ENCODE data around the gene C5AR2. TPM values are rescaled to one million over a fixed set of nuclear protein-coding genes. Genes with fewer than 3 reads are reported as not detected.

The C5AR2 gene
- polyA plus RNA-seq, 1 donor (not counting 4 experiments of a cell fraction or from before 2014, with no cell fraction given) = not detected

- TF ChIP-seq EZH2 (IDR thresholded peaks at IDR 0.05; ENCODE audit: low read length) (no peak), CTCF (optimal IDR thresholded peaks at IDR 0.05 in 1 of 3, IDR thresholded peaks at IDR 0.05 in 1 of 3, conservative IDR thresholded peaks at IDR 0.05 in 1 of 3; ENCODE audit: extremely low read depth in 1 of 3, insufficient read depth in 2 of 3, low read length in 3 of 3) (no peak)
- FAIRE-seq (no peak), DNase-seq (ENCODE audit: low read depth, low spot score) (no peak)
These were observed 43.1 kb downstream of the C5AR2 start for GRCh38 chr19:47374876-47375693.

DNA sequence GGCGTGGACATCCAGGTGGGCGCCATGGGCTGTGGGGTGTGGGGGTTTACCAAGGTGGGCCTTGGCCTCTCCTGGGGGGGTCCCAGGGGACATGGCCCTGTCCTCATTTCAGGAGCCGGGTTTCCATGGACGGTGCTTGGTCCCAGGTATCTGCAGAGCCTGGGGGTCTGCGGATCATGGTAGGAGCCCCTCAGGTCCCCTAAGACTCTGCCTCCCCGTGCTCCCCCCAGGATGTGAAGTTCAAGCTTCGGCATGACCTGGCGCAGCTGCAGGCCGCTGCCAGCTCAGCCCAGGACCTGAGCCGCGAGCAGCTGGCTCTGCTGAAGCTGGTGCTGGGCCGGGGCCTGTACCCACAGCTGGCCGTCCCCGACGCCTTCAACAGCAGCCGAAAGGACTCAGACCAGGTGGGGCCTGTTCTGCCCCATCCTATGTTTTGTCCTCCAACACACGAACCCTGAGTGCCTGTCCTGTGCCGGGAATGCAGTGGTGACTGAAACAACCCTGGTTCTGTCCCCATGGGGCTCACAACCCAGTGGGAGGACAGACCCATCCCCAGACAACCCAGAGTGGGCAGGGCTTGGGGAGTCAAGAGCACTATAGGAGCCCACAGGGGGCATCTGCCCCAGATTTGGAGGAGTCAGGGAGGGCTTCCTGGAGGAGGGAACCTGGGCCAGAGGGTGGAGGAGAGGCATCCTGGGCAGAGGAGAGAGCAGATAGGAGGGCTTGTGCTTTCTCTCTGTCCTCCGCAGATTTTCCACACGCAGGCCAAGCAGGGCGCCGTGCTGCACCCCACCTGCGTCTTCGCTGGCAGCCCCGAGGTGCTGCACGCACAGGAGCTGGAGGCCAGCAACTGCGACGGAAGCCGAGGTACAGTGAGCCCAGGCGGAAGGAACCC is 44.0 kb downstream of the C5AR2 start:
- no peak for TF ChIP-seq EZH2 (IDR thresholded peaks at IDR 0.05; ENCODE audit: low read length)
- no peak for TF ChIP-seq CTCF (optimal IDR thresholded peaks at IDR 0.05 in 1 of 3, IDR thresholded peaks at IDR 0.05 in 1 of 3, conservative IDR thresholded peaks at IDR 0.05 in 1 of 3; ENCODE audit: extremely low read depth in 1 of 3, insufficient read depth in 2 of 3, low read length in 3 of 3)
- H4K20me1 ChIP-seq (ENCODE audit: control insufficient read depth, extremely low read depth, insufficient read depth, low read length) = no peaks in the 10 kb centered on the region
- DNase-seq (ENCODE audit: low read depth, low spot score) (no peak), FAIRE-seq (no peak)
- H3K4me1 ChIP-seq (ENCODE audit: control insufficient read depth, extremely low read depth, insufficient read depth, low read length) = no peaks in the 10 kb centered on the region
- H3K27ac ChIP-seq (ENCODE audit: control insufficient read depth, insufficient read depth, low read length) = no peak overlapping the region
- H3K4me2 ChIP-seq (ENCODE audit: control insufficient read depth, extremely low read depth, insufficient read depth, low read depth, low read length) = no peak overlapping the region
- no peaks in the 10 kb centered on the region for H3K27me3 ChIP-seq (ENCODE audit: control insufficient read depth, extremely low read depth, insufficient read depth, low read length)
- H3K4me3 ChIP-seq (ENCODE audit: control insufficient read depth in 2 of 3, extremely low read depth in 1 of 3, insufficient read depth in 2 of 3, low read depth in 1 of 3, low read length in 3 of 3) = no peak overlapping the region
- H3K36me3 ChIP-seq (ENCODE audit: control insufficient read depth in 2 of 2, extremely low read depth in 1 of 2, insufficient read depth in 2 of 2, low read length in 2 of 2) = peaks cover 23 to 55% of the 10 kb centered on the region in 2 experiments
- H3K9me3 ChIP-seq (ENCODE audit: control insufficient read depth, low read depth, low read length) = no peaks in the 10 kb centered on the region
- no peak overlapping the region for H3K9ac ChIP-seq (ENCODE audit: control insufficient read depth, extremely low read depth, insufficient read depth, low read length)
- H3K9me1 ChIP-seq (ENCODE audit: control insufficient read depth, extremely low read depth, insufficient read depth, low read length) = no peaks in the 10 kb centered on the region
- dilution Hi-C loops (cut with MboI; ENCODE audit: extremely low pct_ligation_motif_present, low sequenced_read_pairs) = no loop called here
- H2AFZ ChIP-seq (ENCODE audit: control insufficient read depth, low read length) = no peak overlapping the region
- no peaks in the 10 kb centered on the region for H3K79me2 ChIP-seq (ENCODE audit: control insufficient read depth, insufficient read depth, low read length)

More at GRCh38 chr19:47374876-47375693, 43.1 kb downstream of the C5AR2 start:
- Histone ChIP-seq H3K27me3 (ENCODE audit: control insufficient read depth, extremely low read depth, insufficient read depth, low read length) (no peaks in the 10 kb centered on the region), H3K4me2 (ENCODE audit: control insufficient read depth, extremely low read depth, insufficient read depth, low read depth, low read length) (no peak overlapping the region), H2AFZ (ENCODE audit: control insufficient read depth, low read length) (no peak overlapping the region), H3K9me1 (ENCODE audit: control insufficient read depth, extremely low read depth, insufficient read depth, low read length) (no peaks in the 10 kb centered on the region), H3K27ac (ENCODE audit: control insufficient read depth, insufficient read depth, low read length) (no peak overlapping the region), H3K36me3 (ENCODE audit: control insufficient read depth in 2 of 2, extremely low read depth in 1 of 2, insufficient read depth in 2 of 2, low read length in 2 of 2) (peaks cover 22 to 52% of the 10 kb centered on the region in 2 experiments), H3K4me3 (ENCODE audit: control insufficient read depth in 2 of 3, extremely low read depth in 1 of 3, insufficient read depth in 2 of 3, low read depth in 1 of 3, low read length in 3 of 3) (no peak overlapping the region), H3K4me1 (ENCODE audit: control insufficient read depth, extremely low read depth, insufficient read depth, low read length) (no peaks in the 10 kb centered on the region), H3K9me3 (ENCODE audit: control insufficient read depth, low read depth, low read length) (no peaks in the 10 kb centered on the region), H3K79me2 (ENCODE audit: control insufficient read depth, insufficient read depth, low read length) (no peaks in the 10 kb centered on the region), H3K9ac (ENCODE audit: control insufficient read depth, extremely low read depth, insufficient read depth, low read length) (no peak overlapping the region), H4K20me1 (ENCODE audit: control insufficient read depth, extremely low read depth, insufficient read depth, low read length) (no peaks in the 10 kb centered on the region)
- dilution Hi-C loops (cut with MboI; ENCODE audit: extremely low pct_ligation_motif_present, low sequenced_read_pairs) = no loop called here

Measured in keratinocyte (primary cell).